ENCODE data around the gene STXBP1. TPM values are rescaled to one million over a fixed set of nuclear protein-coding genes. Genes with fewer than 3 reads are reported as not detected.
"Not testable (repeated sequence)": the region's sequence is repeated elsewhere in the genome, so short reads cannot be mapped to it uniquely, and the experiment has no call there.

The STXBP1 gene
- total RNA-seq, 2 experiments from 2014 or later, result 19.8 to 21.7 TPM

- DNase-seq (peak; percentile 85), ATAC-seq (ENCODE audit: low read depth) (peak; percentile 55)
- H3K27ac Mint-ChIP-seq, result peak overlapping the region; percentile 61
- POLR2A ChIA-PET, result interaction anchor here (0.5 to 2.6 kb wide), 8 partner anchors 13 to 171 kb away, joined by 3 to 12 read pairs (median 3); partner anchors contain the start of genes LRSAM1, PTRH1, RPL12 and TTC16
- no peaks in the 10 kb centered on the region for H3K9me3 Mint-ChIP-seq
- peaks cover 38% of the 10 kb centered on the region for H3K27me3 Mint-ChIP-seq
- H3K4me1 Mint-ChIP-seq, result peaks cover 20% of the 10 kb centered on the region
- H3K36me3 Mint-ChIP-seq, result no peaks in the 10 kb centered on the region
- H3K4me3 Mint-ChIP-seq, result peak overlapping the region; percentile 85
Observed at GRCh38 chr9:127608104-127608966, 3.7 kb upstream of the STXBP1 start.

- no peaks in the 10 kb centered on the region for H3K36me3 Mint-ChIP-seq
- DNase-seq (no peak), ATAC-seq (ENCODE audit: low read depth) (no peak)
- no peaks in the 10 kb centered on the region for H3K9me3 Mint-ChIP-seq
- H3K27ac Mint-ChIP-seq, result peak overlapping the region; percentile 79
- POLR2A ChIA-PET, result interaction anchor here (0.6 to 1.0 kb wide), 2 partner anchors 120 to 304 kb away, joined by 3 read pairs; no protein-coding TSS in a partner anchor
- peaks cover 52% of the 10 kb centered on the region for H3K27me3 Mint-ChIP-seq
- peak overlapping the region; percentile 95 for H3K4me3 Mint-ChIP-seq
- peaks cover 30% of the 10 kb centered on the region for H3K4me1 Mint-ChIP-seq
Observed at GRCh38 chr9:127611603-127611898, 526 bp upstream of the STXBP1 start.

DNA sequence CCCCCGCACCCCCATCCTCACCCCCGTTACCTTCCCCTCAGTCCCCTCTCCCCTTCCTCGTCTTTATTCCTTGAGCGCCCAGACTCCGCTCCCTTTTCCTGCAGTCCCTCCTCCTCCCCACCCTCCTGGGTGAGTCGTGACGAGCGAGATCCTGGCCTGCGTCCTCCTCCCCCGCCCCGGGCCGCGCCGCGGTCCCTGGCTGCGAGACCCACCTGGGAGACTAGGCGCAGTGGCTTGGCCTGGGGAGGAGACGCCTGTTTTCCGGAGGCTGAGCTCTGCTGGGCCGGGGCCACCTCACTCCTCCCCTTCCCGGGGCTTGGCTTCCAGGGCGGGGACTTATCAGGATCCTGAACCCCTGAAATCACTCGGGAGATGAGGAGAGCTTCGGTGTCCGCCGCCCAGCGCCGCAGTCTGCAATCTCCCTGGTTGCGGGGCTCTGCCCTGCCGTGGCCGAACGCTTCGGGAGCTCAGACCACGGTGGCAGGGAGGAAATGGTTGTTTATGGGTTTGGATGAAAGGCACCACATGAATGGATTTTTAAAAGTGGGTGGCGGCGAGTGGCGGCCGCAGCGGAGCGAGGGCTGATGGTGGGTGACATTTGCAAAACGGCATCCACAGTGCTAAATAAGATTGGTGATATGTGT is 984 bp downstream of the STXBP1 start:
- H3K27ac Mint-ChIP-seq, result peak overlapping the region; percentile 67
- peak; percentile 23 for ATAC-seq (ENCODE audit: low read depth)
- POLR2A ChIA-PET, result interaction anchor here (0.8 to 1.6 kb wide), 4 partner anchors 16 to 163 kb away, joined by 3 to 7 read pairs (median 4); partner anchors contain the start of gene TOR2A
- no peaks in the 10 kb centered on the region for H3K9me3 Mint-ChIP-seq
- H3K4me3 Mint-ChIP-seq, result peak overlapping the region; percentile 85
- DNase-seq, result peak; percentile 72
- H3K36me3 Mint-ChIP-seq, result no peaks in the 10 kb centered on the region
- peaks cover 24% of the 10 kb centered on the region for H3K4me1 Mint-ChIP-seq
- peaks cover 48% of the 10 kb centered on the region for H3K27me3 Mint-ChIP-seq

GRCh38 chr9:127613583-127613954 is 1.5 kb downstream of the STXBP1 start:
- DNase-seq (no peak), ATAC-seq (ENCODE audit: low read depth) (no peak)
- Mint-ChIP-seq H3K27ac (no peak overlapping the region), H3K4me1 (peaks cover 22% of the 10 kb centered on the region), H3K9me3 (no peaks in the 10 kb centered on the region), H3K36me3 (no peaks in the 10 kb centered on the region), H3K4me3 (peak overlapping the region; percentile 85), H3K27me3 (peaks cover 48% of the 10 kb centered on the region)
- POLR2A ChIA-PET, result interaction anchor here (0.8 to 1.6 kb wide), 4 partner anchors 17 to 163 kb away, joined by 3 to 7 read pairs (median 4); partner anchors contain the start of gene TOR2A

DNA sequence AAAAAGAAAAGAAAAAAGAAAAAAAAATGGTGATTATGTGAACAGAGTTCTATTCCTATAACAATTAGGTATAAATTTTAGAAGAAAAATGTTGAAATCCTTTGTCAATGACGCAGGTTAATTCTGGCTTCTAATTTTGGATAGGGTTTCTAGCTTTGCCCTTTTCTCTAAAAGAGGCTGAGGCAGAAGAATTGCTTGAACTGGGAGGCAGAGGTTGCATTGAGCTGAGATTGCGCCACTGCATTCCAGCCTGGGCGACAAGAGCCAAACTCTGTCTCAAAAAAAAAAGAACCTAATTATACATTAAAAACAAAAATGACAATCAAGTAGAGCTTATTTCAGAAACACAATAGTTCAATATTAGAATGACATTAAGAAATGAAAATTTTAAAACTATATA is 2.9 kb downstream of the STXBP1 start:
- peaks cover 36% of the 10 kb centered on the region for H3K27me3 Mint-ChIP-seq

GRCh38 chr9:127621339-127621970 is 9.4 kb downstream of the STXBP1 start:
- H3K9me3 Mint-ChIP-seq; H3K27me3 Mint-ChIP-seq; H3K36me3 Mint-ChIP-seq; ATAC-seq (ENCODE audit: low read depth); DNase-seq; POLR2A ChIA-PET; H3K4me1 Mint-ChIP-seq; H3K4me3 Mint-ChIP-seq; H3K27ac Mint-ChIP-seq: not testable (repeated sequence)

More for the DNA sequence above, 2.9 kb downstream of the STXBP1 start:
- ATAC-seq (ENCODE audit: low read depth) (no peak), DNase-seq (no peak)
- Mint-ChIP-seq H3K27ac (no peak overlapping the region), H3K4me1 (peaks cover 17% of the 10 kb centered on the region), H3K9me3 (no peaks in the 10 kb centered on the region), H3K36me3 (no peaks in the 10 kb centered on the region), H3K4me3 (no peak overlapping the region)
- POLR2A ChIA-PET, result no interaction called here

- Mint-ChIP-seq H3K9me3 (no peaks in the 10 kb centered on the region), H3K27ac (no peak overlapping the region), H3K4me1 (no peaks in the 10 kb centered on the region), H3K27me3 (peaks cover 3% of the 10 kb centered on the region), H3K4me3 (no peak overlapping the region), H3K36me3 (no peaks in the 10 kb centered on the region)
- POLR2A ChIA-PET, result no interaction called here
- ATAC-seq (ENCODE audit: low read depth) (no peak), DNase-seq (no peak)
Observed at GRCh38 chr9:127626752-127627493, 14.8 kb downstream of the STXBP1 start.

DNA sequence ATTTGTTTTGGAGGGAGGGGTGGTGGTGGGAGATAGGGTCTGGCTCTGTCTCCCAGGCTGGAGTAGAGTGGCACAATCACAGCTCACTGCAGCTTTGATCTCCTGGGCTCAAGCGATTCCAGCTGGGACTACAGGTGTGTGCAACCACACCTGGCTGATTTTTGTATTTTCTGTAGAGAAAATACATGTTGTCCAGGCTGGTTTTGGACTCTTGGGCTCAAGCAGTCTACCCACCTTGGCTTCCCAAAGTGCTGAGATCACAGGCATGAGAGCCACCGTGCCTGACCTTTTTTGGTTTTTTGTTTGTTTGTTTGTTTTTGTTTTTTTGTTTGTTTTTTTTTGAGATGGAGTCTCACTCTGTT is 15.4 kb downstream of the STXBP1 start:
- Mint-ChIP-seq H3K36me3 (no peaks in the 10 kb centered on the region), H3K27me3 (peaks cover 3% of the 10 kb centered on the region), H3K4me3 (no peak overlapping the region), H3K9me3 (no peaks in the 10 kb centered on the region), H3K4me1 (no peaks in the 10 kb centered on the region), H3K27ac (no peak overlapping the region)
- DNase-seq (no peak), ATAC-seq (ENCODE audit: low read depth) (no peak)
- POLR2A ChIA-PET, result no interaction called here

DNA sequence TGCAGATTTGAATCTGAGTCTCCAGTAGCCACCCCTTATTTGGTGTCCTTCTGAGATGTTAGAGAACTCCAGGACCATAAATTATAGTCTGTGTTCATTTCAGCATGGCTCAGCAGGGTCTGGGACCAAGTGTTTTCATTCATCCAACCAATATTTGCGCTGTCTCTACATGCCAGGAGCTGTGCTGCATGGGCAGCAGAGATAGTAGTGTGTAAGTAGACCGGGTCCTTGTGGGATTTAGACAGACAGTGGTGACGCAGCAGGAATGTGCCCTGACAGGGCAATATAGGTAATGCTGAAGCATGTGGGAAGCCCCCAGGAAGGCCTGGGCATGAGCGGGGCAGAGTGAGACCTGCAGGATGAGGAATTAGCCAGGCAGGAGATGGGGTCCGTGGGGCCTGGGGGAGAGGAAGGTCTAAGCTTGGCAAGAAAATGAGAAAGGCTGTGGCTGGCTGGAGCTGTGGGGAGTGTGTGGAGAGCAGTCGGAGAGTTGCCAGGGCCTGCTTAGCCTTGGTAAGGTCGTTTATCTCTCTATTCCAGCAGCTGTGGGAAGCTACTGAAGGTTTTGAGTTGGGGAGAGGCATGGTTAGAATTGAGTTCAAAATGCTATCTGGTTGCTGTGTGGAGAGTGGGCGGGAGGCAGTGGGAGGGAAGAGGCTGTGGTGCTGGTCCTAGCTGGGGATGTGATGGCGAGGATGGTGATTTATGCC is 16.8 kb downstream of the STXBP1 start:
- Mint-ChIP-seq H3K4me1 (peaks cover under 1% of the 10 kb centered on the region), H3K9me3 (no peaks in the 10 kb centered on the region), H3K27ac (no peak overlapping the region), H3K4me3 (no peak overlapping the region), H3K36me3 (no peaks in the 10 kb centered on the region), H3K27me3 (peaks cover 3% of the 10 kb centered on the region)
- DNase-seq, result no peak
- ATAC-seq (ENCODE audit: low read depth), result no peak
- POLR2A ChIA-PET, result no interaction called here

DNA sequence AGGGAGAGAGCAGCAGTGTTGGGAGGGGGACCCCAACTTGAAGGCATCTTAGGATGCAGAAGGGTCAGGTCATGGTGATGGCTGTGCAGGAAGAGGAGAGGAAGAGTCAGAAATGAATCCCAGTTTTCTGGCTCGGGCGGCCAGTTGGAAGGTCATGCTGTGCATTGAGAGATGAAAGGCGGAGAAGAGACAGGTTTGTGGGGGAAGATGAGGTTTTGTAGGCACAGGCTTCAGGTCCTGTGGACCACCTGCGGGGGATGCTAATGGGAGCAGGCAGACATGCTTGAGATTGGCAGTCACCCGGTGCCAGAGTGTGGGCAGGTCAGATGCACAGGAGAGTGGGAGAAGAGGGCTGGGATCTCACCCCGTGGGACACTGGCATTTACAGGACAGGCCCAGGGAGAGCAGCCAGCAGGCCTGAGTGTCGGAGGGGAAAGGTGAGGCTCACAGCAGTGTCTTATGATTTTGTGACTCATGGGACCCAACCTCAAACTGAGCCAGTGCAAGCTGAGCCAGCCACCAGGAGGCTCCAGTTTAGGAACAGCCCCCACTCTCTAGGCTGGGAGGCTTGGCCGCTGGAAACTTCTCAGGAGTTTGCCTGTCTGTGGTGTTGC is 17.5 kb downstream of the STXBP1 start:
- no peaks in the 10 kb centered on the region for H3K9me3 Mint-ChIP-seq
- DNase-seq (no peak), ATAC-seq (ENCODE audit: low read depth) (no peak)
- H3K4me1 Mint-ChIP-seq, result peaks cover 6% of the 10 kb centered on the region
- no peaks in the 10 kb centered on the region for H3K36me3 Mint-ChIP-seq
- H3K4me3 Mint-ChIP-seq, result no peak overlapping the region
- H3K27me3 Mint-ChIP-seq, result peaks cover 3% of the 10 kb centered on the region
- no peak overlapping the region for H3K27ac Mint-ChIP-seq
- POLR2A ChIA-PET, result no interaction called here

DNA sequence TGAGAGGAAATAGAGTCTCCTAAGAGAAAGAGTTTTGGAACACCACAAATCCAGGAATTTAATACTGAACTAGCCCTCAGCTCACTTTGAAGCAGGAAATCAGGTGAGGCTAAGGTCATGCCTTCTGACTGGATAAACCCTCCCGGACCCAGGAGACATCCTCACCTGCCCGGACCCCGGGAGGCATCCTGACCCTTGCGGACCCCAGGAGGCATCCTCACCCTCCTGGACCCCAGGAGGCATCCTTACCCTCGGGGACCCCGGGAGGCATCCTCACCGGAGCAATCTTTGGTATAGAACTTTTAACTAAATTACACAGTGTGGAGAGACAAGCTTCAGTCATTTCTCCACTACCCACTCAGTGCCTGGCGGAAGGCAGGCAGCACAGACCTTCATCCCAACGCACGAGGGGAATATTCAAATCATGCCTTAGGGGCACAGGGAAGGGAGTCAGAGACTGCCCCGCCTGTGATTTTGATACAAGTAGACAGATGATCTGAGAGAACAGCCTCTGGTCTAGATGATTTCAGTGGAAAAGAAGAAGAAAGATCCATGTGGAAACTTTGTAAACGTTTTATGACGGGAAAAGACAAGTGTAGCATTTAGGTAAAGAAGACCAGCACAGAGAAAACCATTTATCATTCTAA is 21.3 kb downstream of the STXBP1 start:
- Mint-ChIP-seq H3K27me3 (no peaks in the 10 kb centered on the region), H3K4me3 (no peak overlapping the region), H3K4me1 (peaks cover 6% of the 10 kb centered on the region), H3K36me3 (no peaks in the 10 kb centered on the region), H3K9me3 (no peaks in the 10 kb centered on the region), H3K27ac (no peak overlapping the region)
- POLR2A ChIA-PET, result interaction anchor here (0.6 kb wide), 1 partner anchor 23 kb away, joined by 3 read pairs; no protein-coding TSS in a partner anchor
- DNase-seq, result no peak
- no peak for ATAC-seq (ENCODE audit: low read depth)

DNA sequence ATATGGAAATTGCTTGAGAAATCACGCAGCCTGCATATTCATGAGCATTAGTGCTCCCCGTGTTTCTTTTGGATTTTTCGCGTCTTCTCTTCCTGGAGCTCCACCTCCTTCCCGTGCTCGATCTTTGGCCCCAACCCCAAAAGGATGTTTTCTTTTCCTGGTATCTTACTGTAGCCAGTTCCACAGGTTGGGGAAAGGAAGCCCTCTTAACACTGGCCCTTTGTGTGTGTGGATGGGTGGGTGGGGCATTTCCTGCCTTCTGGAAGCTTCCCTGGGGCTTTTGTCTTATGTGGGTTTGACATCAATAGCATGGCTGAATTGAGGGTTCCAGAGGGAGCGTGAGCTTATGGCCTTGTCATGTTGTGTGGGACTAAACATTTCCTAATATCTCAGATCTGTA is 21.9 kb downstream of the STXBP1 start:
- Mint-ChIP-seq H3K4me3 (no peak overlapping the region), H3K4me1 (peaks cover 6% of the 10 kb centered on the region), H3K36me3 (no peaks in the 10 kb centered on the region), H3K27ac (no peak overlapping the region), H3K27me3 (no peaks in the 10 kb centered on the region), H3K9me3 (no peaks in the 10 kb centered on the region)
- DNase-seq (no peak), ATAC-seq (ENCODE audit: low read depth) (no peak)
- POLR2A ChIA-PET, result no interaction called here
